PFSK-1 (cell line): ENCODE measurements around the gene MRPL14.

Experiments
- FOXP2 ChIP-seq: optimal IDR thresholded peaks from 2 replicates; pipeline ENCODE3; 2011; ENCODE audit warnings: borderline replicate concordance, control low read depth, inconsistent platforms; ENCODE audit not compliant: insufficient read depth; ENCODE audit errors: extremely low read length, extremely low read depth
- POLR2AphosphoS5 ChIP-seq: IDR thresholded peaks from 2 replicates; pipeline ENCODE4 v1.6.1; 2012; ENCODE audit warnings: low read depth, mild to moderate bottlenecking, control low read depth, low read length, moderate library complexity
- REST ChIP-seq, 2 experiments: IDR thresholded peaks; 2 replicates each; pipeline versions ENCODE4 v1.6.1 to v1.8.0; 2011 to 2012; ENCODE audit warnings: low read depth in 2 of 2, low read length in 2 of 2, control low read depth in 1 of 2, inconsistent platforms in 1 of 2, mild to moderate bottlenecking in 1 of 2, moderate library complexity in 1 of 2; ENCODE audit not compliant: insufficient read depth in 1 of 2
- SIN3A ChIP-seq: IDR thresholded peaks from 2 replicates; pipeline ENCODE4 v1.6.1; 2012; ENCODE audit warnings: mild to moderate bottlenecking, low read length, moderate library complexity, borderline replicate concordance; ENCODE audit not compliant: insufficient read depth
- TAF1 ChIP-seq: IDR thresholded peaks from 2 replicates; pipeline ENCODE4 v1.6.1; 2012; ENCODE audit warnings: low read length, control low read depth, borderline replicate concordance; ENCODE audit not compliant: insufficient read depth

MRPL14 gene

GRCh38 chr6:44129841-44130322, 2.6 kb upstream of the MRPL14 start:
- no peak for TF ChIP-seq TAF1
- TF ChIP-seq REST (IDR thresholded peaks at IDR 0.05; ENCODE audit: insufficient read depth in 1 of 2, low read depth in 2 of 2, low read length in 2 of 2): no peak

GRCh38 chr6:44128020-44128917, 1.0 kb upstream of the MRPL14 start:
- TF ChIP-seq POLR2AphosphoS5: no peak
- TF ChIP-seq REST (IDR thresholded peaks at IDR 0.05; ENCODE audit: insufficient read depth in 1 of 2, low read depth in 2 of 2, low read length in 2 of 2): no peak
- no peak for TF ChIP-seq FOXP2
- no peak for TF ChIP-seq TAF1
- no peak for TF ChIP-seq SIN3A

- TF ChIP-seq REST (IDR thresholded peaks at IDR 0.05; ENCODE audit: insufficient read depth in 1 of 2, low read depth in 2 of 2, low read length in 2 of 2): no peak
- no peak for TF ChIP-seq FOXP2
- no peak for TF ChIP-seq SIN3A
- TF ChIP-seq TAF1: no peak
- TF ChIP-seq POLR2AphosphoS5: no peak
These were observed 717 bp downstream of the MRPL14 start for GRCh38 chr6:44126320-44127149.

GRCh38 chr6:44123544-44123943, 3.7 kb downstream of the MRPL14 start:
- TF ChIP-seq SIN3A: no peak
- no peak for TF ChIP-seq REST (IDR thresholded peaks at IDR 0.05; ENCODE audit: insufficient read depth in 1 of 2, low read depth in 2 of 2, low read length in 2 of 2)
- TF ChIP-seq POLR2AphosphoS5: no peak
- TF ChIP-seq TAF1: no peak
- no peak for TF ChIP-seq FOXP2
